SU-DHL-6 (cell line): ENCODE data around the gene MSH2.

Source experiments
- CTCF ChIP-seq: fragments of 200-600 bp; sonication (generic); IDR thresholded peaks from one replicate; pipeline ENCODE4 v1.5.1; 2017; ENCODE audit warnings: antibody characterized with exemption, mild to moderate bottlenecking, low read length, moderate library complexity; ENCODE audit not compliant: insufficient read depth, poor library complexity, severe bottlenecking
- EZH2phosphoT487 ChIP-seq: fragments of 200-600 bp; sonication (generic), shearing (Covaris generic); conservative IDR thresholded peaks from 2 replicates; pipeline ENCODE4 v1.6.1; 2018; ENCODE audit warnings: mild to moderate bottlenecking, antibody characterized with exemption, low read length, moderate library complexity, mixed read lengths

- no peak for TF ChIP-seq CTCF
- TF ChIP-seq EZH2phosphoT487, result no peak
These were observed 101.3 kb downstream of the MSH2 start for GRCh38 chr2:47504174-47504810.
